ENCODE data around the gene NANOS3. TPM values are rescaled to one million over a fixed set of nuclear protein-coding genes. Genes with fewer than 3 reads are reported as not detected.

Gene NANOS3
- total and polyA plus RNA-seq, 2 of the 13 experiments (the other 11 are each of a cell fraction or from before 2014, with no cell fraction given) = 0.21 TPM; not detected in 1

- POLR2A ChIA-PET = interaction anchor here (0.7 kb wide), 1 partner anchor 330 kb away, joined by 3 read pairs; no protein-coding TSS in a partner anchor
- H3K4me2 ChIP-seq (ENCODE audit: low read depth, low read length) = no peak overlapping the region
- H2AFZ ChIP-seq (ENCODE audit: low read length) = no peak overlapping the region
- H3K4me3 ChIP-seq (replicated peaks in 1 of 3; ENCODE audit: insufficient read depth in 1 of 3, low read depth in 2 of 3, low read length in 3 of 3) = no peak overlapping the region
- BruUV-seq (replicated peaks) = no TSS peak
- FAIRE-seq = no peak
- no peak for DNase-seq (ENCODE audit: low spot score)
- CTCF ChIA-PET (ENCODE audit: low intra/inter-chr PET ratio, low total read pairs) = no interaction called here
- H3K36me3 ChIP-seq (replicated peaks in 1 of 2; ENCODE audit: control insufficient read depth in 1 of 2, insufficient read depth in 2 of 2, low read length in 2 of 2) = no peaks in the 10 kb centered on the region
- TF ChIP-seq NCOA2 (CRISPR knock-in tag; IDR thresholded peaks at IDR 0.05) (no peak), ZSCAN9 (CRISPR knock-in tag; IDR thresholded peaks at IDR 0.05; ENCODE audit: borderline replicate concordance) (no peak), NFATC3 (CRISPR knock-in tag; IDR thresholded peaks at IDR 0.05) (no peak), ZNF784 (CRISPR knock-in tag; IDR thresholded peaks at IDR 0.05; ENCODE audit: borderline replicate concordance) (no peak), GTF2F1 (IDR thresholded peaks at IDR 0.05; ENCODE audit: low read length) (no peak), ZNF207 (IDR thresholded peaks at IDR 0.05; ENCODE audit: borderline replicate concordance) (no peak), PHB2 (IDR thresholded peaks at IDR 0.05; ENCODE audit: partially characterized antibody) (no peak), ZNF333 (CRISPR knock-in tag; IDR thresholded peaks at IDR 0.05; ENCODE audit: borderline replicate concordance) (no peak), GLMP (CRISPR knock-in tag; IDR thresholded peaks at IDR 0.05; ENCODE audit: borderline replicate concordance) (no peak), CHD2 (IDR thresholded peaks at IDR 0.05; ENCODE audit: low read depth, low read length) (no peak), MXD1 (CRISPR knock-in tag; IDR thresholded peaks at IDR 0.05) (no peak), SP2 (CRISPR knock-in tag; IDR thresholded peaks at IDR 0.05) (no peak), GATAD2A (CRISPR knock-in tag; IDR thresholded peaks at IDR 0.05) (no peak), BCLAF1 (IDR thresholded peaks at IDR 0.05) (no peak)
- H4K20me1 ChIP-seq (ENCODE audit: insufficient read depth, low read length) = no peaks in the 10 kb centered on the region
- H3K9me3 ChIP-seq (ENCODE audit: low read length) = no peaks in the 10 kb centered on the region
- H3K27me3 ChIP-seq (ENCODE audit: control insufficient read depth in 1 of 2, insufficient read depth in 2 of 2, low read length in 2 of 2) = no peaks in the 10 kb centered on the region
- H3K27ac ChIP-seq (ENCODE audit: extremely low read length, insufficient read depth, low read length) = no peak overlapping the region
- ATAC-seq = no peak
- intact Hi-C loops (cut with micrococcal nuclease; ENCODE audit: unreplicated experiment) = no loop called here
- 0 out of 2 replicates have a peak, but pooled peaks cover under 1% of the 10 kb centered on the region for H3K4me1 ChIP-seq (ENCODE audit: insufficient read depth, low read length)
- WGBS (ENCODE audit: low lambda C conversion rate) = 50% methylated on average over 4 of the region's 4 CpGs
- in situ Hi-C loops (cut with HindIII; ENCODE audit: extremely low pct_ligation_motif_present, low pct_unique_long_range_greater_than_20kb) = no loop called here
- no peak overlapping the region for H3K9ac ChIP-seq (ENCODE audit: insufficient read depth, low read depth, low read length)
- no peaks in the 10 kb centered on the region for H3K79me2 ChIP-seq (ENCODE audit: insufficient read depth, low read length)
These were observed 49.3 kb upstream of the NANOS3 start for GRCh38 chr19:13827656-13828055.

All from HepG2 (cell line).